ENCODE measurements around the gene WARS2. TPM values are rescaled to one million over a fixed set of nuclear protein-coding genes. Genes with fewer than 3 reads are reported as not detected.

The WARS2 gene
- total RNA-seq, 2 experiments from 2014 or later: 7.0 to 11.0 TPM

GRCh38 chr1:119136401-119136800 lies 4.1 kb downstream of the WARS2 start:
- no peak overlapping the region for H3K27ac ChIP-seq (ENCODE audit: low read depth, low read length, poor library complexity, severe bottlenecking)
- ChIA-PET CTCF (ENCODE audit: unreplicated experiment) (no interaction called here), POLR2A (interaction anchor here (0.8 to 1.0 kb wide), 2 partner anchors 10 to 16 kb away, joined by 3 read pairs; no protein-coding TSS in a partner anchor)
- no peaks in the 10 kb centered on the region for H3K36me3 ChIP-seq (ENCODE audit: insufficient read depth, low read length)
- no peak overlapping the region for H3K4me2 ChIP-seq (ENCODE audit: low read length)
- peaks cover 21% of the 10 kb centered on the region; the same call in 1 of the 2 replicates for H3K79me2 ChIP-seq (ENCODE audit: insufficient read depth, low read depth, low read length)
- H3K9me2 ChIP-seq (ENCODE audit: insufficient read depth, low read length): no peaks in the 10 kb centered on the region
- no peak overlapping the region for H3K4me3 ChIP-seq (ENCODE audit: low read depth, low read length, poor library complexity, severe bottlenecking)
- no peak for DNase-seq (ENCODE audit: low spot score)
- H3K4me1 ChIP-seq (ENCODE audit: insufficient read depth, low read length, poor library complexity, severe bottlenecking): peaks cover 19% of the 10 kb centered on the region
- BruUV-seq (replicated peaks): no TSS peak
- H3K9me3 ChIP-seq (ENCODE audit: low read length): no peaks in the 10 kb centered on the region
- TF ChIP-seq CTCF (conservative IDR thresholded peaks at IDR 0.05; ENCODE audit: low read length) (no peak), EZH2phosphoT487 (IDR thresholded peaks at IDR 0.05; ENCODE audit: borderline replicate concordance, low read depth, low read length) (no peak)
- intact Hi-C loops (cut with micrococcal nuclease; ENCODE audit: unreplicated experiment): no loop called here
- no peak overlapping the region for H2AFZ ChIP-seq (ENCODE audit: low read length)
- no peaks in the 10 kb centered on the region for H4K20me1 ChIP-seq (ENCODE audit: insufficient read depth, low read length)

GRCh38 chr1:119133987-119134386 lies 6.5 kb downstream of the WARS2 start:
- no peak overlapping the region for H2AFZ ChIP-seq (ENCODE audit: low read length)
- POLR2A ChIA-PET: interaction anchor here (0.6 to 0.7 kb wide), 2 partner anchors 9 to 57 kb away, joined by 3 to 8 read pairs; no protein-coding TSS in a partner anchor

More at GRCh38 chr1:119133987-119134386, 6.5 kb downstream of the WARS2 start:
- TF ChIP-seq EZH2phosphoT487 (IDR thresholded peaks at IDR 0.05; ENCODE audit: borderline replicate concordance, low read depth, low read length): no peak
- no peak for TF ChIP-seq CTCF (conservative IDR thresholded peaks at IDR 0.05; ENCODE audit: low read length)
- no peak for DNase-seq (ENCODE audit: low spot score)
- intact Hi-C loops (cut with micrococcal nuclease; ENCODE audit: unreplicated experiment): no loop called here
- Histone ChIP-seq H3K4me3 (ENCODE audit: low read depth, low read length, poor library complexity, severe bottlenecking) (no peak overlapping the region), H4K20me1 (ENCODE audit: insufficient read depth, low read length) (no peaks in the 10 kb centered on the region), H3K4me1 (ENCODE audit: insufficient read depth, low read length, poor library complexity, severe bottlenecking) (peaks cover 5% of the 10 kb centered on the region), H3K79me2 (ENCODE audit: insufficient read depth, low read depth, low read length) (peaks cover 10% of the 10 kb centered on the region; the same call in 1 of the 2 replicates), H3K36me3 (ENCODE audit: insufficient read depth, low read length) (no peaks in the 10 kb centered on the region), H3K27ac (ENCODE audit: low read depth, low read length, poor library complexity, severe bottlenecking) (no peak overlapping the region), H3K9me3 (ENCODE audit: low read length) (no peaks in the 10 kb centered on the region), H3K4me2 (ENCODE audit: low read length) (no peak overlapping the region), H3K9me2 (ENCODE audit: insufficient read depth, low read length) (no peaks in the 10 kb centered on the region)
- CTCF ChIA-PET (ENCODE audit: unreplicated experiment): no interaction called here
- no TSS peak for BruUV-seq (replicated peaks)
